K562 (cell line): Measurements from ENCODE around the gene SNX9.

Experiments
- ARID2 ChIP-seq: fragments of 450-650 bp; IDR thresholded peaks from 2 replicates; pipeline ENCODE4 v1.6.1; 2017; ENCODE audit warnings: antibody characterized with exemption, mild to moderate bottlenecking
- CHD2 ChIP-seq: IDR thresholded peaks from 2 replicates; pipeline ENCODE4 v1.6.1; 2011; ENCODE audit warnings: low read depth, low read length
- CTCF ChIP-seq, 3 experiments: IDR thresholded peaks in 2 of 3; conservative IDR thresholded peaks in 1 of 3; 2 replicates each; pipeline ENCODE4 v1.5.1; 2011 to 2012; ENCODE audit warnings: low read length in 3 of 3, mild to moderate bottlenecking in 3 of 3, control low read depth in 2 of 3, improper control_type of control experiment in 1 of 3, inconsistent platforms in 1 of 3, low read depth in 1 of 3, mixed read lengths in 1 of 3, moderate library complexity in 1 of 3; ENCODE audit not compliant: insufficient read depth in 2 of 3
- EZH2 ChIP-seq: IDR thresholded peaks from 2 replicates; pipeline ENCODE4 v1.6.1; 2012; ENCODE audit warnings: low read depth, mild to moderate bottlenecking, inconsistent platforms, low read length, borderline replicate concordance
- HDGF ChIP-seq: fragments of 450-650 bp; IDR thresholded peaks from 2 replicates; pipeline ENCODE4 v1.6.1; 2016
- NEUROD1 ChIP-seq: fragments of 150-350 bp; IDR thresholded peaks from 2 replicates; pipeline ENCODE4 v1.6.1; 2014; ENCODE audit warnings: borderline replicate concordance, low read length, low read depth; ENCODE audit not compliant: partially characterized antibody
- POLR2A ChIP-seq: fragments of 450-650 bp; conservative IDR thresholded peaks from 2 replicates; pipeline ENCODE4 v1.6.1; 2016
- ZFX ChIP-seq: sonication (generic); formaldehyde crosslinking; IDR thresholded peaks from 2 replicates; pipeline ENCODE4 v1.8.0; 2022; ENCODE audit warnings: mild to moderate bottlenecking, missing genetic modification reagents, moderate library complexity
- ZNF232 ChIP-seq: sonication (generic); formaldehyde crosslinking; IDR thresholded peaks from 2 replicates; pipeline ENCODE4 v1.8.0; 2022; ENCODE audit warnings: mild to moderate bottlenecking, missing genetic modification reagents
- TF ChIP-seq, protein P1 (sequence below), 2 experiments: fragments of 450-650 bp; formaldehyde crosslinking in 1 of 2; IDR thresholded peaks; 2 replicates each; pipeline versions ENCODE4 v1.4.0 to v1.6.1; 2014 to 2020; ENCODE audit warnings: mild to moderate bottlenecking in 2 of 2, borderline replicate concordance in 1 of 2, low read depth in 1 of 2
- TF ChIP-seq, protein P2 (sequence below): fragments of 250-450 bp; sonication (Bioruptor Pico); IDR thresholded peaks from 2 replicates; pipeline ENCODE4 v1.8.0; 2021; ENCODE audit warnings: borderline replicate concordance, mild to moderate bottlenecking, moderate library complexity; ENCODE audit not compliant: poor library complexity, severe bottlenecking
- TF ChIP-seq, protein P3 (sequence below): sonication (generic); formaldehyde crosslinking; IDR thresholded peaks from 2 replicates; pipeline ENCODE4 v1.8.1; 2023; ENCODE audit warnings: mild to moderate bottlenecking, missing genetic modification reagents
- TF ChIP-seq, protein P4 (sequence below), 2 experiments: IDR thresholded peaks; 2 replicates each; pipeline ENCODE4 v1.6.1; 2012; ENCODE audit warnings: improper control_type of control experiment in 2 of 2, low read depth in 2 of 2, low read length in 2 of 2, borderline replicate concordance in 1 of 2

GRCh38 chr6:157895585-157895984 lies 72.5 kb downstream of the SNX9 start:
- TF ChIP-seq ZFX (CRISPR knock-in tag) (no peak), EZH2 (no peak), NEUROD1 (no peak), CTCF (IDR thresholded peaks at IDR 0.05 in 2 of 3, conservative IDR thresholded peaks at IDR 0.05 in 1 of 3; ENCODE audit: insufficient read depth in 2 of 3, low read depth in 1 of 3, low read length in 3 of 3) (no peak), CHD2 (no peak), ARID2 (no peak), HDGF (no peak), ZNF232 (no peak), POLR2A (no peak)
- TF ChIP-seq, protein P1, sequence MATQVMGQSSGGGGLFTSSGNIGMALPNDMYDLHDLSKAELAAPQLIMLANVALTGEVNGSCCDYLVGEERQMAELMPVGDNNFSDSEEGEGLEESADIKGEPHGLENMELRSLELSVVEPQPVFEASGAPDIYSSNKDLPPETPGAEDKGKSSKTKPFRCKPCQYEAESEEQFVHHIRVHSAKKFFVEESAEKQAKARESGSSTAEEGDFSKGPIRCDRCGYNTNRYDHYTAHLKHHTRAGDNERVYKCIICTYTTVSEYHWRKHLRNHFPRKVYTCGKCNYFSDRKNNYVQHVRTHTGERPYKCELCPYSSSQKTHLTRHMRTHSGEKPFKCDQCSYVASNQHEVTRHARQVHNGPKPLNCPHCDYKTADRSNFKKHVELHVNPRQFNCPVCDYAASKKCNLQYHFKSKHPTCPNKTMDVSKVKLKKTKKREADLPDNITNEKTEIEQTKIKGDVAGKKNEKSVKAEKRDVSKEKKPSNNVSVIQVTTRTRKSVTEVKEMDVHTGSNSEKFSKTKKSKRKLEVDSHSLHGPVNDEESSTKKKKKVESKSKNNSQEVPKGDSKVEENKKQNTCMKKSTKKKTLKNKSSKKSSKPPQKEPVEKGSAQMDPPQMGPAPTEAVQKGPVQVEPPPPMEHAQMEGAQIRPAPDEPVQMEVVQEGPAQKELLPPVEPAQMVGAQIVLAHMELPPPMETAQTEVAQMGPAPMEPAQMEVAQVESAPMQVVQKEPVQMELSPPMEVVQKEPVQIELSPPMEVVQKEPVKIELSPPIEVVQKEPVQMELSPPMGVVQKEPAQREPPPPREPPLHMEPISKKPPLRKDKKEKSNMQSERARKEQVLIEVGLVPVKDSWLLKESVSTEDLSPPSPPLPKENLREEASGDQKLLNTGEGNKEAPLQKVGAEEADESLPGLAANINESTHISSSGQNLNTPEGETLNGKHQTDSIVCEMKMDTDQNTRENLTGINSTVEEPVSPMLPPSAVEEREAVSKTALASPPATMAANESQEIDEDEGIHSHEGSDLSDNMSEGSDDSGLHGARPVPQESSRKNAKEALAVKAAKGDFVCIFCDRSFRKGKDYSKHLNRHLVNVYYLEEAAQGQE (IDR thresholded peaks at IDR 0.05; ENCODE audit: borderline replicate concordance), result no peak
- TF ChIP-seq, protein P1 (CRISPR knock-in tag; IDR thresholded peaks at IDR 0.05; ENCODE audit: low read depth), result no peak
- TF ChIP-seq, protein P2, sequence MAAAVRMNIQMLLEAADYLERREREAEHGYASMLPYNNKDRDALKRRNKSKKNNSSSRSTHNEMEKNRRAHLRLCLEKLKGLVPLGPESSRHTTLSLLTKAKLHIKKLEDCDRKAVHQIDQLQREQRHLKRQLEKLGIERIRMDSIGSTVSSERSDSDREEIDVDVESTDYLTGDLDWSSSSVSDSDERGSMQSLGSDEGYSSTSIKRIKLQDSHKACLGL (CRISPR knock-in tag), result no peak
- TF ChIP-seq, protein P3, sequence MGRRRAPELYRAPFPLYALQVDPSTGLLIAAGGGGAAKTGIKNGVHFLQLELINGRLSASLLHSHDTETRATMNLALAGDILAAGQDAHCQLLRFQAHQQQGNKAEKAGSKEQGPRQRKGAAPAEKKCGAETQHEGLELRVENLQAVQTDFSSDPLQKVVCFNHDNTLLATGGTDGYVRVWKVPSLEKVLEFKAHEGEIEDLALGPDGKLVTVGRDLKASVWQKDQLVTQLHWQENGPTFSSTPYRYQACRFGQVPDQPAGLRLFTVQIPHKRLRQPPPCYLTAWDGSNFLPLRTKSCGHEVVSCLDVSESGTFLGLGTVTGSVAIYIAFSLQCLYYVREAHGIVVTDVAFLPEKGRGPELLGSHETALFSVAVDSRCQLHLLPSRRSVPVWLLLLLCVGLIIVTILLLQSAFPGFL (CRISPR knock-in tag), result no peak
- TF ChIP-seq, protein P4, sequence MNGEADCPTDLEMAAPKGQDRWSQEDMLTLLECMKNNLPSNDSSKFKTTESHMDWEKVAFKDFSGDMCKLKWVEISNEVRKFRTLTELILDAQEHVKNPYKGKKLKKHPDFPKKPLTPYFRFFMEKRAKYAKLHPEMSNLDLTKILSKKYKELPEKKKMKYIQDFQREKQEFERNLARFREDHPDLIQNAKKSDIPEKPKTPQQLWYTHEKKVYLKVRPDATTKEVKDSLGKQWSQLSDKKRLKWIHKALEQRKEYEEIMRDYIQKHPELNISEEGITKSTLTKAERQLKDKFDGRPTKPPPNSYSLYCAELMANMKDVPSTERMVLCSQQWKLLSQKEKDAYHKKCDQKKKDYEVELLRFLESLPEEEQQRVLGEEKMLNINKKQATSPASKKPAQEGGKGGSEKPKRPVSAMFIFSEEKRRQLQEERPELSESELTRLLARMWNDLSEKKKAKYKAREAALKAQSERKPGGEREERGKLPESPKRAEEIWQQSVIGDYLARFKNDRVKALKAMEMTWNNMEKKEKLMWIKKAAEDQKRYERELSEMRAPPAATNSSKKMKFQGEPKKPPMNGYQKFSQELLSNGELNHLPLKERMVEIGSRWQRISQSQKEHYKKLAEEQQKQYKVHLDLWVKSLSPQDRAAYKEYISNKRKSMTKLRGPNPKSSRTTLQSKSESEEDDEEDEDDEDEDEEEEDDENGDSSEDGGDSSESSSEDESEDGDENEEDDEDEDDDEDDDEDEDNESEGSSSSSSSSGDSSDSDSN (IDR thresholded peaks at IDR 0.05; ENCODE audit: borderline replicate concordance in 1 of 2, low read depth in 2 of 2, low read length in 2 of 2), result no peak
